ENCODE measurements around the gene SMIM38.
A peak's percentile ranks its signal among the peaks of the same experiment; 100 is the strongest.
"Not testable (repeated sequence)": the region's sequence is repeated elsewhere in the genome, so short reads cannot be mapped to it uniquely, and the experiment has no call there.

Gene SMIM38

GRCh38 chr11:69122630-69123431 lies 32.9 kb upstream of the SMIM38 start:
- DNase-seq = peak; percentile 65

GRCh38 chr11:69123593-69124545 lies 31.9 kb upstream of the SMIM38 start:
- DNase-seq = no peak

- no peak for DNase-seq
Observed at GRCh38 chr11:69125861-69126260, 29.9 kb upstream of the SMIM38 start.

- no peak for DNase-seq
Observed at GRCh38 chr11:69126286-69126685, 29.4 kb upstream of the SMIM38 start.

- no peak for DNase-seq
Observed at GRCh38 chr11:69127081-69127850, 28.5 kb upstream of the SMIM38 start.

GRCh38 chr11:69127884-69128283 lies 27.9 kb upstream of the SMIM38 start:
- no peak for DNase-seq

GRCh38 chr11:69129053-69129452 lies 26.7 kb upstream of the SMIM38 start:
- no peak for DNase-seq

- no peak for DNase-seq
Observed at GRCh38 chr11:69129647-69130046, 26.1 kb upstream of the SMIM38 start.

GRCh38 chr11:69130654-69131053 lies 25.1 kb upstream of the SMIM38 start:
- DNase-seq = no peak

GRCh38 chr11:69131121-69131566 lies 24.6 kb upstream of the SMIM38 start:
- no peak for DNase-seq

GRCh38 chr11:69131644-69132300 lies 24.0 kb upstream of the SMIM38 start:
- peak; percentile 61 for DNase-seq

- DNase-seq = no peak
Observed at GRCh38 chr11:69132301-69132670, 23.4 kb upstream of the SMIM38 start.

GRCh38 chr11:69133251-69133650 lies 22.5 kb upstream of the SMIM38 start:
- DNase-seq = no peak

- DNase-seq = not testable (repeated sequence)
Observed at GRCh38 chr11:69134182-69134581, 21.6 kb upstream of the SMIM38 start.

- no peak for DNase-seq
Observed at GRCh38 chr11:69134957-69135356, 20.8 kb upstream of the SMIM38 start.

- DNase-seq = no peak
Observed at GRCh38 chr11:69135420-69136363, 20.0 kb upstream of the SMIM38 start.

- no peak for DNase-seq
Observed at GRCh38 chr11:69136471-69136870, 19.3 kb upstream of the SMIM38 start.

GRCh38 chr11:69137151-69137844 lies 18.4 kb upstream of the SMIM38 start:
- DNase-seq = no peak

GRCh38 chr11:69138265-69138664 lies 17.5 kb upstream of the SMIM38 start:
- DNase-seq = no peak

- not testable (repeated sequence) for DNase-seq
Observed at GRCh38 chr11:69140161-69140560, 15.6 kb upstream of the SMIM38 start.

- no peak for DNase-seq
Observed at GRCh38 chr11:69140635-69141034, 15.1 kb upstream of the SMIM38 start.

All from NCI-H69 (cell line).